A549 (cell line): ENCODE results near the gene MEF2B.
"Not testable (repeated sequence)": the region's sequence is repeated elsewhere in the genome, so short reads cannot be mapped to it uniquely, and the experiment has no call there.

Source experiments
- EP300 ChIP-seq, 2 experiments: fragments of >200 bp; sonication (Bioruptor Twin); formaldehyde crosslinking; IDR thresholded peaks; 2 replicates in 1 of 2; 3 replicates in 1 of 2; pipeline ENCODE4 v1.6.1; 2016 to 2017
- MYC ChIP-seq: IDR thresholded peaks from 2 replicates; pipeline ENCODE4 v1.6.1; 2012; ENCODE audit warnings: mild to moderate bottlenecking, inconsistent platforms, low read length, improper control_type of control experiment, borderline replicate concordance
- POLR2A ChIP-seq: IDR thresholded peaks from 2 replicates; pipeline ENCODE4 v1.6.1; 2012; ENCODE audit warnings: mild to moderate bottlenecking, low read length
- ZNF302 ChIP-seq: fragments of 250-450 bp; sonication (Bioruptor Pico); IDR thresholded peaks from 2 replicates; pipeline ENCODE4 v1.9.0; 2021; ENCODE audit warnings: inconsistent platforms, mild to moderate bottlenecking, moderate library complexity
- TF ChIP-seq, protein P1 (sequence below): fragments of >200 bp; sonication (Bioruptor Twin); formaldehyde crosslinking; IDR thresholded peaks from 3 replicates; pipeline ENCODE4 v1.5.1; 2016

DNA sequence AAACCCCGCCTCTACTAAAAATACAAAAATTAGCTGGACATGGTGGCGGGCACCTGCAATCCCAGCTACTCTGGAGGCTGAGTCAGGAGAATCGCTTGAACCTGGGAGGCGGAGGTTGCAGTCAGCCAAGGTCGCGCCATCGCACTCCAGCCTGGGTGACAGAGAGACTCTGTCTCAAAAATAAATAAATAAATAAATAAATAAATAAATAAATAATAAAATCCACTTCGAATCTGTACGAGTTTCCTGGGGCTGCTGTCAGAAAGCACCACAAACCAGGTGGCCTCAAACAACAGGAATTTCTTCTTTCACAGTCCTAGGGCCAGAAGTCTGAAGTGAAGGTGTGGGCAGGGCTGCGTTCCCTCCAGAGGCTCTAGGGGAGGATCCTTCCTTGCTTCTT lies 67.5 kb downstream of the MEF2B start:
- not testable (repeated sequence) for TF ChIP-seq MYC; ZNF302; POLR2A; EP300 (IDR thresholded peaks at IDR 0.05)
- TF ChIP-seq, protein P1, sequence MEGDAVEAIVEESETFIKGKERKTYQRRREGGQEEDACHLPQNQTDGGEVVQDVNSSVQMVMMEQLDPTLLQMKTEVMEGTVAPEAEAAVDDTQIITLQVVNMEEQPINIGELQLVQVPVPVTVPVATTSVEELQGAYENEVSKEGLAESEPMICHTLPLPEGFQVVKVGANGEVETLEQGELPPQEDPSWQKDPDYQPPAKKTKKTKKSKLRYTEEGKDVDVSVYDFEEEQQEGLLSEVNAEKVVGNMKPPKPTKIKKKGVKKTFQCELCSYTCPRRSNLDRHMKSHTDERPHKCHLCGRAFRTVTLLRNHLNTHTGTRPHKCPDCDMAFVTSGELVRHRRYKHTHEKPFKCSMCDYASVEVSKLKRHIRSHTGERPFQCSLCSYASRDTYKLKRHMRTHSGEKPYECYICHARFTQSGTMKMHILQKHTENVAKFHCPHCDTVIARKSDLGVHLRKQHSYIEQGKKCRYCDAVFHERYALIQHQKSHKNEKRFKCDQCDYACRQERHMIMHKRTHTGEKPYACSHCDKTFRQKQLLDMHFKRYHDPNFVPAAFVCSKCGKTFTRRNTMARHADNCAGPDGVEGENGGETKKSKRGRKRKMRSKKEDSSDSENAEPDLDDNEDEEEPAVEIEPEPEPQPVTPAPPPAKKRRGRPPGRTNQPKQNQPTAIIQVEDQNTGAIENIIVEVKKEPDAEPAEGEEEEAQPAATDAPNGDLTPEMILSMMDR: not testable (repeated sequence)
